Chondrocyte (in vitro differentiated cells): ENCODE data around the gene DLL4. TPM values are rescaled to one million over a fixed set of nuclear protein-coding genes. Genes with fewer than 3 reads are reported as not detected.

ENCODE experiments used
- DNase-seq: peaks from one replicate; pipeline ENCODE4 v3.0.0; 2021; ENCODE audit warnings: mixed read lengths, low spot score
- H3K27ac Mint-ChIP-seq: one replicate; pipeline ENCODE4 v1.8.0; 2021; ENCODE audit warnings: mild to moderate bottlenecking, moderate library complexity, mixed read lengths; ENCODE audit not compliant: unreplicated experiment
- H3K27me3 Mint-ChIP-seq: 2 replicates; pipeline ENCODE4 v1.8.0; 2021; ENCODE audit warnings: low read depth, mixed read lengths
- H3K36me3 Mint-ChIP-seq: 2 replicates; pipeline ENCODE4 v1.8.0; 2021; ENCODE audit warnings: low read depth, mixed read lengths
- H3K4me1 Mint-ChIP-seq: 2 replicates; pipeline ENCODE4 v1.8.0; 2021; ENCODE audit warnings: low read depth, mild to moderate bottlenecking, mixed read lengths
- H3K4me3 Mint-ChIP-seq: one replicate; pipeline ENCODE4 v1.8.0; 2021; ENCODE audit warnings: mild to moderate bottlenecking, moderate library complexity, mixed read lengths; ENCODE audit not compliant: unreplicated experiment
- H3K9me3 Mint-ChIP-seq: 2 replicates; pipeline ENCODE4 v1.8.0; 2021; ENCODE audit warnings: low read depth, mixed read lengths
- CTCF ChIP-seq: fragments of 200-600 bp; sonication (generic); IDR thresholded peaks from 2 replicates; pipeline ENCODE4 v1.5.0; 2021; ENCODE audit warnings: antibody characterized with exemption, mild to moderate bottlenecking, moderate library complexity
- total RNA-seq: library from RNA; stranded (reverse); gene quantifications from 3 replicates; pipeline ENCODE4 v1.2.1, GENCODE V29; 2021

The DLL4 gene
- total RNA-seq, 1 donor from 2014 or later, result 0.45 TPM

DNA sequence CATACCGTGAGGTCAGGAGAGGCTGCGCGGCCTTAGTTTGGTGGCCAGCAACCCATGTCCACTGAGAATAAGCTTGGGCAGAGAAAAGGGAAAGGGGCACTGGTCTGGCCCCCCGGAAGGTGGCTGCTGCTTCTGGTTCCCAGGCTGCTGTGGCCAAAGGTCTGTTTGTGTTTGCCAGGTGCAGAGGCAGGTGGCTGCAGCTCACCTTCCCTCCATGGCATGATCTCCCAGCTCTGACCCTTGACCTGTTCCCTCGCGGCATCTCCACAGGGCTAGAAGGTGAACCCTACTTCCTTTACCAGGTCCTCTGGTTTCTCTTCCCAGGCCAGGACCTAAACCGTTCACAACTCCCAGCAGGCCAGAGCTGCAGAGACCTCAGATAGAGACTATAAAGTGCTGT, 21.0 kb upstream of the DLL4 start:
- no peak overlapping the region for H3K27ac Mint-ChIP-seq
- peaks cover 8% of the 10 kb centered on the region for H3K36me3 Mint-ChIP-seq
- H3K9me3 Mint-ChIP-seq, result no peaks in the 10 kb centered on the region
- TF ChIP-seq CTCF, result no peak
- no peak overlapping the region for H3K4me3 Mint-ChIP-seq
- no peak for DNase-seq
- H3K4me1 Mint-ChIP-seq, result peaks cover 28% of the 10 kb centered on the region
- no peaks in the 10 kb centered on the region for H3K27me3 Mint-ChIP-seq

DNA sequence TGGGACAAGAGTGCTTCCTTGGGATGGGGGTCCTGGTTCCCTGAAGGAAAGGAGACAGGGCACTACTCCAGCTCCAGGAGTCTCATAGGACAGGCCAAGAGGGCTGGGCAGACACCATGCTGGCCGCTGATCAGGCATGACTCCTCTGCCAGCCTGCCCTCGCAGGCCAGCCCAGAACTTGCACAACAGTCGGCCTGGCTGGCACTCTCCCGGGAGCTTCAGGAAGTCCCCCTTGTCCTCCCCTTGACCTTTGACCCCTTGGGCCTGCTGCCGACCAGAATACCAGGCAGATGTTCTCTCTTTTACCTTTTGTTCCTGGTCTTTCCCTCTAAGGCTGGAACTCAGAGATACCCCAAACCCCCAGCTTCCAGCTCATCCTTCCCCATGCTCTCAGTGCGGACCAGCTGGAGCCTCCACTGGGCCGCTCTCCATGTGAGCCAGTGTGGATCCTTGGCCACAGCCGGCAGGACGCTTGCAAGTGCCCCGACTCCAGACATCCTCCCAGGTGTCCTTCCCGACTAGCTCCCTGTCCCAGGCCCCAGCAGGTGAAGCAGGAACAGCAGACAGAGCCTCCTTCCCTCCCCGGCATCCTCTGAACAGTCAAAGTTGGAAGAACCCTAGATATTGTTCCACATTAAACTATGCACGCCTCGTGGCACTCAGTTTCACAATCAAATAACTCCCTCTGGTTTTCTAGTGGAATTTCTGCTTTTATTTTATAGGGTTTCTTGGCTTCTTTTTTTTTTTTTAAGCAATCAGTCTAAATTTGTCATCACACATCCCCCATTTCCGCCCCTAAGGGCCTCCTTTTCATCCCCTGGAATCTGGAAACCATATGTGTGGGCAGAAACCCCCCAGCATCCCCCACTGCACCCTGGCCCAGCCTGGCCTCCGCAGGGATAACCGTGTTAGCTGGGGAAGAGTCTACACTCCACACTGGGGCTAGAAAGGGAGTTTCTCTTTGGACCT, 19.2 kb upstream of the DLL4 start:
- no peaks in the 10 kb centered on the region for H3K9me3 Mint-ChIP-seq
- no peak for TF ChIP-seq CTCF
- no peaks in the 10 kb centered on the region for H3K27me3 Mint-ChIP-seq
- no peak overlapping the region for H3K4me3 Mint-ChIP-seq
- no peak overlapping the region for H3K27ac Mint-ChIP-seq
- DNase-seq, result no peak
- peaks cover under 1% of the 10 kb centered on the region for H3K36me3 Mint-ChIP-seq
- H3K4me1 Mint-ChIP-seq, result peaks cover 21% of the 10 kb centered on the region

DNA sequence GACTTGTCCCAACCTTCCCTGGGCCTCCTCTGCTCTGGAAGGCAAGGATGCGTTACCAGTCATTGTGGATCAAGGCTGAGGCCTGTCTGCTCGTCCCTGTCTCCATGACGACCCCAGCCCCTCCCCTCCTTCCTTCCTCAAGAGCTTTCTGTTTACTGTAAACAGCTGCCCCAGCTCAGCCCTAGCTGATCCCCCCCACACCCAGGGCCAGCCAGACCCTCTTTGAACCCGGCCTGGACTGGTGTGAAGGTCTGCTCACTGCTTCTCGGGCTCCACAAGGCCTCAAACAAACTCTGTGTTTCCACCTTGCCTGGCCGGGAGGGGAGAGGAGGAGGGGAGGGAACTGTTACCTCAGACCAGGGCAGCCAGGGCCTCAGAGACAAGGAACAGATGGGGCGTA, 18.0 kb upstream of the DLL4 start:
- H3K4me1 Mint-ChIP-seq, result peaks cover 13% of the 10 kb centered on the region
- peak; percentile 60 for DNase-seq
- no peaks in the 10 kb centered on the region for H3K36me3 Mint-ChIP-seq
- no peak overlapping the region for H3K27ac Mint-ChIP-seq
- no peaks in the 10 kb centered on the region for H3K9me3 Mint-ChIP-seq
- H3K4me3 Mint-ChIP-seq, result no peak overlapping the region
- H3K27me3 Mint-ChIP-seq, result no peaks in the 10 kb centered on the region
- no peak for TF ChIP-seq CTCF

DNA sequence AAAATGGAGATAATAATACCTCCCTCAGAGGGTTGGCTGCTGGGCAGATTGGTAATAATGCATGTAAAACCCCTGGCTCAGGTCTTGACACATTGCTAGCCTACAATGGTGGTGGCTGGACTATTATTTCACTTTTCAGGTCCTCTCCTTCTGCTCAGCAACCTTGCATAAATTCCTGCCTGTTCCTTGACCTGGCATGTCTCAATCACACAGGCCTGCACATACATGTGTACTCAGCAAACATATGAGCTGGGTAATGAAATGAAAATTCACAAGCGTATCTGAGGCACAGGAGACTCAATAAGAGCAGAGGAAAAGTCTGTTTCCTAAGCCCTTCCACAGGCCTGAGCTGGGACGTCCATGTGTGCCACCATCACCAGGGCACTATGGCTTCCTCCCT, 17.4 kb upstream of the DLL4 start:
- no peak overlapping the region for H3K27ac Mint-ChIP-seq
- TF ChIP-seq CTCF, result no peak
- H3K4me3 Mint-ChIP-seq, result no peak overlapping the region
- H3K4me1 Mint-ChIP-seq, result peaks cover 13% of the 10 kb centered on the region
- H3K27me3 Mint-ChIP-seq, result no peaks in the 10 kb centered on the region
- DNase-seq, result no peak
- H3K9me3 Mint-ChIP-seq, result no peaks in the 10 kb centered on the region
- H3K36me3 Mint-ChIP-seq, result no peaks in the 10 kb centered on the region

GRCh38 chr15:40912478-40912877, 16.7 kb upstream of the DLL4 start:
- Mint-ChIP-seq H3K36me3 (no peaks in the 10 kb centered on the region), H3K27ac (no peak overlapping the region), H3K4me3 (no peak overlapping the region), H3K27me3 (no peaks in the 10 kb centered on the region), H3K9me3 (no peaks in the 10 kb centered on the region), H3K4me1 (peaks cover 9% of the 10 kb centered on the region)
- DNase-seq, result no peak
- TF ChIP-seq CTCF, result no peak
